Neural cell (in vitro differentiated cells): ENCODE data around the gene PMPCA. TPM values are rescaled to one million over a fixed set of nuclear protein-coding genes. Genes with fewer than 3 reads are reported as not detected.

ENCODE experiments used
- H2AFZ ChIP-seq: fragments of 200-600, 300-800 bp; sonication (generic), shearing (Covaris generic); 2 replicates; pipeline ENCODE4 v1.6.0; 2014; ENCODE audit warnings: low read depth, mild to moderate bottlenecking, antibody characterized with exemption, low read length, moderate library complexity
- H3F3A ChIP-seq: fragments of 200-600 bp; shearing (Covaris generic); 2 replicates; pipeline ENCODE4 v1.6.1; 2016; ENCODE audit warnings: mild to moderate bottlenecking, moderate library complexity, mixed read lengths, antibody characterized with exemption, low read length; ENCODE audit not compliant: insufficient read depth, poor library complexity, severe bottlenecking
- H3K27ac ChIP-seq: fragments of 200-600, 300-800 bp; sonication (generic), shearing (Covaris generic); 2 replicates; pipeline ENCODE4 v1.5.1; 2014; ENCODE audit warnings: mild to moderate bottlenecking, low read length, moderate library complexity
- H3K27me3 ChIP-seq: fragments of 300-800, 200-600 bp; sonication (generic), shearing (Covaris generic); 2 replicates; pipeline ENCODE4 v1.6.0; 2014; ENCODE audit warnings: mild to moderate bottlenecking, low read depth, low read length, moderate library complexity; ENCODE audit not compliant: insufficient read depth
- H3K36me3 ChIP-seq: fragments of 300-800, 200-600 bp; sonication (generic), shearing (Covaris generic); 2 replicates; pipeline ENCODE4 v1.5.1; 2014; ENCODE audit warnings: mild to moderate bottlenecking, antibody characterized with exemption, low read length, moderate library complexity; ENCODE audit not compliant: insufficient read depth
- H3K4me2 ChIP-seq: fragments of 300-800, 200-600 bp; sonication (generic), shearing (Covaris generic); 2 replicates; pipeline ENCODE4 v1.6.0; 2014; ENCODE audit warnings: mild to moderate bottlenecking, low read length
- H3K4me3 ChIP-seq: fragments of 300-800, 200-600 bp; sonication (generic), shearing (Covaris generic); 2 replicates; pipeline ENCODE4 v1.5.1; 2014; ENCODE audit warnings: mild to moderate bottlenecking, low read length, moderate library complexity
- H3K79me2 ChIP-seq: fragments of 200-600 bp; shearing (Covaris generic); replicated peaks from 2 replicates; pipeline ENCODE4 v1.6.0; 2014; ENCODE audit warnings: mild to moderate bottlenecking, low read length, moderate library complexity; ENCODE audit not compliant: insufficient read depth
- H3K9ac ChIP-seq: fragments of 300-800, 200-600 bp; sonication (generic), shearing (Covaris generic); 2 replicates; pipeline ENCODE4 v1.6.1; 2016; ENCODE audit warnings: mild to moderate bottlenecking, low read length, mixed read lengths
- H3K9me2 ChIP-seq: fragments of 200-600 bp; shearing (Covaris generic); 2 replicates; pipeline ENCODE4 v1.6.1; 2016; ENCODE audit warnings: mild to moderate bottlenecking, low read length, mixed read lengths; ENCODE audit not compliant: insufficient read depth
- H3K9me3 ChIP-seq: fragments of 200-600, 300-800 bp; sonication (generic), shearing (Covaris generic); 2 replicates; pipeline ENCODE4 v1.6.1; 2016; ENCODE audit warnings: mild to moderate bottlenecking, mixed run types, low read length, moderate library complexity, mixed read lengths
- H4K20me1 ChIP-seq: fragments of 200-600 bp; shearing (Covaris generic); 2 replicates; pipeline ENCODE4 v1.6.1; 2016; ENCODE audit warnings: mild to moderate bottlenecking, mixed run types; ENCODE audit not compliant: insufficient read depth
- EP300 ChIP-seq: fragments of 450-650 bp; conservative IDR thresholded peaks from 2 replicates; pipeline ENCODE4 v1.6.1; 2014; ENCODE audit warnings: antibody characterized with exemption, mild to moderate bottlenecking, moderate library complexity; ENCODE audit not compliant: poor library complexity, severe bottlenecking
- EZH2 ChIP-seq: fragments of 200-600, 300-800 bp; shearing (Covaris generic), sonication (generic); IDR thresholded peaks from 2 replicates; pipeline ENCODE4 v1.6.1; 2014; ENCODE audit warnings: antibody characterized with exemption, low read length, borderline replicate concordance, mild to moderate bottlenecking; ENCODE audit not compliant: insufficient read depth, poor library complexity, severe bottlenecking
- MXI1 ChIP-seq: fragments of 450-650 bp; conservative IDR thresholded peaks from 2 replicates; pipeline ENCODE4 v1.6.1; 2014; ENCODE audit warnings: antibody characterized with exemption, mild to moderate bottlenecking; ENCODE audit not compliant: poor library complexity, severe bottlenecking
- POLR2AphosphoS5 ChIP-seq: IDR thresholded peaks from 2 replicates; pipeline ENCODE4 v1.6.1; 2012
- RAD21 ChIP-seq: fragments of 450-650 bp; conservative IDR thresholded peaks from 2 replicates; pipeline ENCODE4 v1.6.1; 2014; ENCODE audit warnings: antibody characterized with exemption, mild to moderate bottlenecking, moderate library complexity
- SMC3 ChIP-seq: fragments of 450-650 bp; conservative IDR thresholded peaks from 2 replicates; pipeline ENCODE4 v1.6.1; 2014; ENCODE audit warnings: antibody characterized with exemption, mild to moderate bottlenecking, moderate library complexity; ENCODE audit not compliant: poor library complexity
- TAF1 ChIP-seq: IDR thresholded peaks from 2 replicates; pipeline ENCODE4 v1.6.1; 2012; ENCODE audit warnings: low read depth
- polyA plus RNA-seq: library from polyadenylated mRNA; depleted of rRNA; stranded (reverse); fragments of >200 nt; gene quantifications from 2 replicates; pipeline ENCODE4 v1.2.3, GENCODE V29; 2014
- TF ChIP-seq, protein P1 (sequence below): fragments of 450-650 bp; IDR thresholded peaks from 2 replicates; pipeline ENCODE4 v1.5.1; 2014; ENCODE audit warnings: antibody characterized with exemption, mild to moderate bottlenecking, moderate library complexity; ENCODE audit not compliant: poor library complexity, severe bottlenecking
- TF ChIP-seq, protein P2 (sequence below): IDR thresholded peaks from 2 replicates; pipeline ENCODE4 v1.6.1; 2012; ENCODE audit warnings: borderline replicate concordance

The PMPCA gene
- polyA plus RNA-seq, 1 donor from 2014 or later = 61.3 TPM

DNA sequence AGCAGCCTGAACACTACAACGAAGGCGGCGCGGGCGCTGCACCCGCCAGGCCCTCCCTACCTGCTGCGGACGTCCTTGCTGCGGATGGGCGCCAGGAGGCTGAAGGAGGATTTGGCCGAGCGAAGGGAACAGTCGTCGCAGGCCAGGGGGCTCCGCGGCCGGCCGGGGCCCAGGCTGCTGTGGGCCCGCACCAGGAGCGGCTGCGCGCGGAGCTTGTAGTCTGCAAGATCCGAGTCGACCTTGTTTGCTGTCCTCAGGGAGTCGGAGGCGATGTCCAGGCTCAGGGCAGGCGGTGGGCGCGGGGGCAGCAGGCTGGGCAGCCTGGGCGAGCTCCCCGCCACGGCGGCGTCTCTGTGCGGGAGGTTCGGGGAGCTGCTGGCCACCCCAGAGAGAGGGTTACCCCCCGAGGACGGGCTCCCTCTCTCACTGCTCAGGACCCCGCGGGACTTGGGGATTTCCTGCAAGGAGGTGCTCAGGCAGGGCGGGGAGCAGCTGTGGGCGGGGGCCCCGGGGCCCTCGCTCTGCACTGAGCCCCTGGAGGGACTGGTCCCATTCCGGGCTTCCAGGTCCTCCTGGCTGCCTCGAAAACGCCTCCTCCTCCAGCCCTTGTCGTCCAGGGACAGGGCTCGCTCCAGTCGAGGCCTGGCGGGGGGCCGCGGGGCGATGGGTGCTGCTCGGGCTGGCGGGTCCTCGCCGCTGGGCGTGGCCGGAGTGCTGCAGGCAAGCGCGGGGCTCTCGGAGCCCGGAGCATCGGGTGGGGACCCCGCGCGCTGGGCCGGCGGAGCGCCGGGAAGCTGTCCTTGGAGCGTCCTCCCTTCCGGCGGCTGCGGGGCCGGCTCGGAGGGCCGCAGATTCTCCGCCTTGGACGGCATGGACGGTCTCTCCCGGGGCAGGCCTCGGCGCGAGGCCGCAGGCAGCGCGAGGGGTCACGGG lies 28.4 kb downstream of the PMPCA start:
- Histone ChIP-seq H2AFZ (no peak overlapping the region), H3K36me3 (no peaks in the 10 kb centered on the region), H4K20me1 (no peaks in the 10 kb centered on the region), H3K27ac (no peak overlapping the region), H3K27me3 (no peaks in the 10 kb centered on the region), H3K79me2 (peaks cover 32% of the 10 kb centered on the region), H3K4me3 (peak overlapping the region; percentile 96), H3K9ac (peak overlapping the region; percentile 79), H3K9me2 (no peaks in the 10 kb centered on the region), H3K4me2 (peak overlapping the region; percentile 73), H3K9me3 (no peaks in the 10 kb centered on the region), H3F3A (no peaks in the 10 kb centered on the region)
- TF ChIP-seq, protein P1, sequence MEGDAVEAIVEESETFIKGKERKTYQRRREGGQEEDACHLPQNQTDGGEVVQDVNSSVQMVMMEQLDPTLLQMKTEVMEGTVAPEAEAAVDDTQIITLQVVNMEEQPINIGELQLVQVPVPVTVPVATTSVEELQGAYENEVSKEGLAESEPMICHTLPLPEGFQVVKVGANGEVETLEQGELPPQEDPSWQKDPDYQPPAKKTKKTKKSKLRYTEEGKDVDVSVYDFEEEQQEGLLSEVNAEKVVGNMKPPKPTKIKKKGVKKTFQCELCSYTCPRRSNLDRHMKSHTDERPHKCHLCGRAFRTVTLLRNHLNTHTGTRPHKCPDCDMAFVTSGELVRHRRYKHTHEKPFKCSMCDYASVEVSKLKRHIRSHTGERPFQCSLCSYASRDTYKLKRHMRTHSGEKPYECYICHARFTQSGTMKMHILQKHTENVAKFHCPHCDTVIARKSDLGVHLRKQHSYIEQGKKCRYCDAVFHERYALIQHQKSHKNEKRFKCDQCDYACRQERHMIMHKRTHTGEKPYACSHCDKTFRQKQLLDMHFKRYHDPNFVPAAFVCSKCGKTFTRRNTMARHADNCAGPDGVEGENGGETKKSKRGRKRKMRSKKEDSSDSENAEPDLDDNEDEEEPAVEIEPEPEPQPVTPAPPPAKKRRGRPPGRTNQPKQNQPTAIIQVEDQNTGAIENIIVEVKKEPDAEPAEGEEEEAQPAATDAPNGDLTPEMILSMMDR = no peak
- TF ChIP-seq TAF1 (no peak), EP300 (no peak), RAD21 (no peak), POLR2AphosphoS5 (no peak), MXI1 (no peak), EZH2 (no peak), SMC3 (no peak)
- TF ChIP-seq, protein P2, sequence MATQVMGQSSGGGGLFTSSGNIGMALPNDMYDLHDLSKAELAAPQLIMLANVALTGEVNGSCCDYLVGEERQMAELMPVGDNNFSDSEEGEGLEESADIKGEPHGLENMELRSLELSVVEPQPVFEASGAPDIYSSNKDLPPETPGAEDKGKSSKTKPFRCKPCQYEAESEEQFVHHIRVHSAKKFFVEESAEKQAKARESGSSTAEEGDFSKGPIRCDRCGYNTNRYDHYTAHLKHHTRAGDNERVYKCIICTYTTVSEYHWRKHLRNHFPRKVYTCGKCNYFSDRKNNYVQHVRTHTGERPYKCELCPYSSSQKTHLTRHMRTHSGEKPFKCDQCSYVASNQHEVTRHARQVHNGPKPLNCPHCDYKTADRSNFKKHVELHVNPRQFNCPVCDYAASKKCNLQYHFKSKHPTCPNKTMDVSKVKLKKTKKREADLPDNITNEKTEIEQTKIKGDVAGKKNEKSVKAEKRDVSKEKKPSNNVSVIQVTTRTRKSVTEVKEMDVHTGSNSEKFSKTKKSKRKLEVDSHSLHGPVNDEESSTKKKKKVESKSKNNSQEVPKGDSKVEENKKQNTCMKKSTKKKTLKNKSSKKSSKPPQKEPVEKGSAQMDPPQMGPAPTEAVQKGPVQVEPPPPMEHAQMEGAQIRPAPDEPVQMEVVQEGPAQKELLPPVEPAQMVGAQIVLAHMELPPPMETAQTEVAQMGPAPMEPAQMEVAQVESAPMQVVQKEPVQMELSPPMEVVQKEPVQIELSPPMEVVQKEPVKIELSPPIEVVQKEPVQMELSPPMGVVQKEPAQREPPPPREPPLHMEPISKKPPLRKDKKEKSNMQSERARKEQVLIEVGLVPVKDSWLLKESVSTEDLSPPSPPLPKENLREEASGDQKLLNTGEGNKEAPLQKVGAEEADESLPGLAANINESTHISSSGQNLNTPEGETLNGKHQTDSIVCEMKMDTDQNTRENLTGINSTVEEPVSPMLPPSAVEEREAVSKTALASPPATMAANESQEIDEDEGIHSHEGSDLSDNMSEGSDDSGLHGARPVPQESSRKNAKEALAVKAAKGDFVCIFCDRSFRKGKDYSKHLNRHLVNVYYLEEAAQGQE = no peak

DNA sequence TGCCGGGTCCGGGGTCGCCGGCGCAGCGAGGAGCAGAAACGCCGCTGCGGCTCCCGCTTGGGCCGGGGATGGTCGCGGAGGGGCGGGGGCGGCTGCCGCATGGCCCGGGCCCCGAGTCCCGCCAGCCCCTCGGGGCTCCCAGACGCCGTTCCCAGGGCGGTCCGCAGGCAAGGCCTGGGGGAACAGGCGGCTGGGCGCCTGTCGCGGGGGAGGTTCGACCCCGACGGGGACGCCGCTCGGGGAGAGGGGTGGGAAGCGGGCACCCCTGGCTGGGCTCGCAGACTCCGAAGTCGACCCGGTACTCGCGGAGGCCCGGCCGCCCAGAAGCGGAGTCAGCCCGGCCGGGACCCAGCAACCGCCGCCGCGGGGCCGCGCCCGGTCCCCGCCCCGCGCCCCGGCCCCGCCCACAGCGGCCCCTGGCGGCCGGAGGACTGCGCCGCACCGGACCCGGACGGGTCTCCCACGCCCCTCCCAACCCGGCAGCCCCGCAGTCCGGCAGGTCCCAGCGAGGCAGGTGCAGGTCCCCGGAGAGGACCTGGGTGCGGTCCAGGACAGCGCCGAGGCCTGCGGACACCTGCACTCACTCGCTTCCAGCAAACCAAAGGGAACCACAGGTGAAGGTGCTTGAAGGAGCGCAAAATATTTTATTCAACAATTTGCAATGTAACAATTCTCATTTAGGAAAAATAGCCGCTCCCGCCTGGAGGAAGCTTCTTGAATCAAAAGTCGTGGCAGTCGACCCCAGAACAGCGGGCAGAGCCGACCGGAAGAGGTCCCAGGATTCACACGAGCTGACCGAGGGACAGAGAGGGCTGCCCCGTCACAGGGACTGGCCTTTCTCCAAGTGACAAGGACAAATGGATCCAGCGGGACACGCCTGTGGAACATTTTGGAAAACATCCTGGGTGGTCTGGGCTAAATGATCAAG lies 29.3 kb downstream of the PMPCA start, which contains the start of gene INPP5E:
Gene INPP5E, minus strand, starts transcription at position 365 of the 928 bp plus-strand sequence. CDS start 426 bp downstream, outside the sequence.
- no peak within 1 kb of the TSS for H3K27ac ChIP-seq
- H3K4me2 ChIP-seq = peak within 1 kb of the TSS; percentile 73
- H3K79me2 ChIP-seq = peaks cover 32% of the 10 kb centered on the region
- H3K9me3 ChIP-seq = no peaks in the 10 kb centered on the region
- no peaks in the 10 kb centered on the region for H3K27me3 ChIP-seq
- H3K36me3 ChIP-seq = no peaks in the 10 kb centered on the region
- H3K9ac ChIP-seq = peak within 1 kb of the TSS; percentile 79
- no peaks in the 10 kb centered on the region for H4K20me1 ChIP-seq
- H3K4me3 ChIP-seq = peak within 1 kb of the TSS; percentile 96
- H2AFZ ChIP-seq = no peak within 1 kb of the TSS
- no peaks in the 10 kb centered on the region for H3F3A ChIP-seq
- no peak for TF ChIP-seq EZH2
- TF ChIP-seq RAD21 = no peak
- TF ChIP-seq, protein P1 = peak; percentile 70
- peak; percentile 57 for TF ChIP-seq MXI1
- TF ChIP-seq, protein P2 = no peak
- peak; percentile 59 for TF ChIP-seq POLR2AphosphoS5
- TF ChIP-seq TAF1 = no peak
- TF ChIP-seq EP300 = no peak
- TF ChIP-seq SMC3 = no peak
- H3K9me2 ChIP-seq = no peaks in the 10 kb centered on the region
